ENCODE results near the gene TRIM7.
"Not testable (repeated sequence)": the region's sequence is repeated elsewhere in the genome, so short reads cannot be mapped to it uniquely, and the experiment has no call there.

Gene TRIM7

DNA sequence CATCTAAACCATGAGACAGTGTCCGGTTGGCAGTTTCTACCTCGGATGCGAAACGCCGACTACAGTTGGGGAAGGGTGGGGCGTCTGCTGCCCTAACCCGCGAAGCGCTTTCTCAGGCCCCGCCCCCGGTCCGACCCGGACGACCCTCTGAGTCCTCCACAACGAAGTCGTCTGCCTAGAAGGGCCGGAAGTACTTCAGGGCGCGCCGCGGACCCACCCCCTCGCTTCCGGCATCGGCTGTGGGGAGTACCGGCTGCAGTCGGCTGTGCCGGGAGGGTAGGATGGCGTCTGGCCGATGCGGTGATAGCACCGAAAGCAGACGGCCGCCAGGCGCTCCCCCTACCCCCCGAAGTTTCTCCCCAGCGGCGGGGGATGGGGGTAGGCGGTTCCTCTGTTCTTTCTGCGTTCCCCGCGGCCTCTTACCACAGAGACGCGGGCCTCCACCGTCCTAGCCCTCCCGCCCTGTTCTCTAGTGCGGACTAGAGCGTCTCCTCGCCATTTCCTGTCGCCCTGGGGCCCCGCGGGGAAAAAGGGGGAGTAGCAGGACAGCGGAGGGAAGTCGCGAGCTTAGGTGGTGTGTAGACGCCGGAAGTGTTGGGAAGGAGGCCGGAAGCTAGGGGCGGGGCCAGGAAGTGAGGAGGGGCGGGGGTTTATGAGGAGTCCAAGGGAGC lies 18.2 kb upstream of the TRIM7 start, which contains the start of gene TRIM41:
TRIM41 (plus strand) TSS at position 224 of the 671 bp plus-strand sequence. CDS start 719 bp downstream, outside the sequence.
- peaks cover 11% of the 10 kb centered on the region for H3K36me3 Mint-ChIP-seq (ENCODE audit: low read depth)
- H3K9me3 Mint-ChIP-seq: no peaks in the 10 kb centered on the region
- peak within 1 kb of the TSS; percentile 98 for H3K4me3 Mint-ChIP-seq
- H3K4me1 Mint-ChIP-seq (ENCODE audit: low read depth): peaks cover 48% of the 10 kb centered on the region
- H3K27ac Mint-ChIP-seq: peak within 1 kb of the TSS; percentile 96
- DNase-seq (ENCODE audit: low spot score): peak; percentile 98
- peaks cover 6% of the 10 kb centered on the region for H3K27me3 Mint-ChIP-seq (ENCODE audit: low read depth)

DNA sequence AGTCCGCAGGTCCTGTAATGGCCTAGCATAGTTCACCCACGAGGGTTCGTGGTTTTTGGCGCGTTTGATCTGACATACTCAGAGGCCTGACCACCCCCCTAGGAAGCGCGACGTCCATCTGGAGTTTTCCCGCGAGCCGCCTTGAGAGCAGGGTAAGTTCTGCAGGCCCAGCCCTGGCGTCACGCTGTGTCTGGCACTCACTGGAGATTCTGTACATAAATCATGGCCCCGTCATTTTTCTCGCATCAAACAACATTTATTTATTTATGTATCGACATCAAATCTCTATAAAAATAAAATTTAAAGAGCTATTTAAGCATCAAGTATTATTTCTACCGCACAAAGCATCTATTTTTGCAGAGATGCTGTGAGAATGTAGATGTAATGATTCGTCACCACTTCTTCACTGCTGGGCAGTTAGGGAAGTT lies 17.6 kb upstream of the TRIM7 start:
- peaks cover 53% of the 10 kb centered on the region for H3K4me1 Mint-ChIP-seq (ENCODE audit: low read depth)
- H3K36me3 Mint-ChIP-seq (ENCODE audit: low read depth): peaks cover 11% of the 10 kb centered on the region
- H3K27ac Mint-ChIP-seq: peak overlapping the region; percentile 96
- H3K9me3 Mint-ChIP-seq: no peaks in the 10 kb centered on the region
- peaks cover 6% of the 10 kb centered on the region for H3K27me3 Mint-ChIP-seq (ENCODE audit: low read depth)
- peak overlapping the region; percentile 98 for H3K4me3 Mint-ChIP-seq
- no peak for DNase-seq (ENCODE audit: low spot score)

DNA sequence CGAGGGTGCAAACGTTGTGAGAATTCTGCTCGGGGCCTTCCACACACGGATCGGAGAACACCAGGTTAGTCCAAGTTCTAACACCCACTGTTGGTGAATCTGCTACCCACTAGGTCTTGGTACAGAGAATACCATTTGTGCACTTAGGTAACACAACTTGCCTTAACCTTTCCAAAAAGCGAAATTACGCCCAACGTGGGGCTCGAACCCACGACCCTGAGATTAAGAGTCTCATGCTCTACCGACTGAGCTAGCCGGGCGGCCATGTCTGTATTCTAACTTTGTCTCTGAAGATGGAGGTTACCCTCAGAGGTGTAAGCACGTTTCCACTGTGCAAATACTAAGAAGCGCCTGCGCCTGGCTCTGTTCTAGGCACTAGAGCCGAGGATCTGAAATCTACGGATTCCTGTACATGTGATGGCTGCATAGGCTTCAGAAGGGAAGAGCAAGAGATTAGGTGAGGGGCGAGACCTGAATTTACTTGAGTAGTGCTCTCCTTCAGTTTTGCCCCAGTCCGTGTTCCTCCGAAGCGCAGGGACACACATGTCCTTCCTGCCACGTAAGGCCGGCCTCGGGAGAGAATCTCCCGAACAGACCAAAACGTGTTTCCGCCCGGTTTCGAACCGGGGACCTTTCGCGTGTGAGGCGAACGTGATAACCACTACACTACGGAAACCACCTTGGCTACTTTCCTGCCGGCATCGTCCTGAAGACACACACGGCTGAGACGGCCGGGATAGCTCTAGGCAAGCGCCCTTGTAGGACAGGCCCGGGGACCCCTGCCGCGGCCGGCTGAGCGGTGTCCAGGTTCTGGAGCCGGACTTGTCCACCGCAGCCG lies 17.0 kb upstream of the TRIM7 start:
- DNase-seq (ENCODE audit: low spot score): peak; percentile 94
- peaks cover 6% of the 10 kb centered on the region for H3K27me3 Mint-ChIP-seq (ENCODE audit: low read depth)
- H3K4me3 Mint-ChIP-seq: peak overlapping the region; percentile 98
- peaks cover 56% of the 10 kb centered on the region for H3K4me1 Mint-ChIP-seq (ENCODE audit: low read depth)
- H3K9me3 Mint-ChIP-seq: no peaks in the 10 kb centered on the region
- peak overlapping the region; percentile 96 for H3K27ac Mint-ChIP-seq
- peaks cover 11% of the 10 kb centered on the region for H3K36me3 Mint-ChIP-seq (ENCODE audit: low read depth)

DNA sequence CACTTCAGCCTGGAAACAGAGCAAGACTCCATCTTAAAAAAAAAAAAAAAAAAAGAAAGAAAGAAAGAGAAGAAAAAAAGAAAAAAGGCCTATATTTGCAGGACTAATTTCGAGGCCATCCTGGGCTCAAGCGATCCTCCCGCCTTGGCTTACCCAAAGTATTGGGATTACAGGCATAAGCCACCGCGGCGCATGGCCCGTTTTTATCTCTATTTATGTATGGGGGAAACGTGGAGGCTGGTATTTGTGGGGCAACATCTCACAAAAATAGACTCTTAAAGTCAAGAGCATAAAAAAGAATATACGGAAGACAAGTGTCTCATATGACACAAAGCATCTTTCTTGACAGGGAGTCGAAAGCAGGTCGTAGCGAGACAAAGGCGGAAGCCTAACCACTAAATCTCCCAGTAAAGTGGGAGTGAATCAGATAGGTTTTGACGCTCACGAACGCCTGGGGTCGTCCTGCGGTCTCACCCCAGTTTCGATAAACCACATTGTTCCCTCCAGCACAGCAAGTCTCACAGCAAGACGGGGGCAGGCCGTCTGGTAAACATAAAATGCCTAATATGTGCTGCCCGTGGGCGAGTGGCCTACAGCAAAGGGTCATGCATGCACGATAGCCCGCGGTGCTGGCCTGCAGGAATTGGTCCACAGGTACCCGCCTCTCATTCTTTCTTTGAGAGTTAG lies 16.3 kb upstream of the TRIM7 start:
- no peaks in the 10 kb centered on the region for H3K9me3 Mint-ChIP-seq
- peaks cover 59% of the 10 kb centered on the region for H3K4me1 Mint-ChIP-seq (ENCODE audit: low read depth)
- peak; percentile 69 for DNase-seq (ENCODE audit: low spot score)
- peaks cover 11% of the 10 kb centered on the region for H3K36me3 Mint-ChIP-seq (ENCODE audit: low read depth)
- H3K4me3 Mint-ChIP-seq: peak overlapping the region; percentile 98
- H3K27me3 Mint-ChIP-seq (ENCODE audit: low read depth): peaks cover 6% of the 10 kb centered on the region
- peak overlapping the region; percentile 96 for H3K27ac Mint-ChIP-seq

DNA sequence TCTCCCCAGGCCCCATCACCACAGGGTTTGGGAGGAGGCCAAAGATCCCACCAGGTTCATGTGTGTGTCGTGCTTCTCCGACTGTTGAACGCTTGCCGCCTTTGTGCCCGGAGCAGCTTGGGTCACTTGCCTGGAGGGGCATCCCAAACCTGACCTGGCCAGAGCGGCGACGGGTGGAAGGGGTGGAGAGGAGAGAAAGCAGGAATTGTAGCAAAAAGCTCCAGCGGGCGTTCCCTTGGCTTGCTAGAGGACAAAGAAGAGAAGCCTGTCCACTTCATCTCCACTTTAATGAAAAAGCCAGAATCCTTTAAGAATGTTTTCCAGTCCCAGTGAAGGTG lies 15.2 kb upstream of the TRIM7 start:
- Mint-ChIP-seq H3K36me3 (ENCODE audit: low read depth) (peaks cover 8% of the 10 kb centered on the region), H3K4me3 (peak overlapping the region; percentile 54), H3K27me3 (ENCODE audit: low read depth) (peaks cover 6% of the 10 kb centered on the region), H3K9me3 (no peaks in the 10 kb centered on the region), H3K27ac (no peak overlapping the region), H3K4me1 (ENCODE audit: low read depth) (peaks cover 56% of the 10 kb centered on the region)
- no peak for DNase-seq (ENCODE audit: low spot score)

DNA sequence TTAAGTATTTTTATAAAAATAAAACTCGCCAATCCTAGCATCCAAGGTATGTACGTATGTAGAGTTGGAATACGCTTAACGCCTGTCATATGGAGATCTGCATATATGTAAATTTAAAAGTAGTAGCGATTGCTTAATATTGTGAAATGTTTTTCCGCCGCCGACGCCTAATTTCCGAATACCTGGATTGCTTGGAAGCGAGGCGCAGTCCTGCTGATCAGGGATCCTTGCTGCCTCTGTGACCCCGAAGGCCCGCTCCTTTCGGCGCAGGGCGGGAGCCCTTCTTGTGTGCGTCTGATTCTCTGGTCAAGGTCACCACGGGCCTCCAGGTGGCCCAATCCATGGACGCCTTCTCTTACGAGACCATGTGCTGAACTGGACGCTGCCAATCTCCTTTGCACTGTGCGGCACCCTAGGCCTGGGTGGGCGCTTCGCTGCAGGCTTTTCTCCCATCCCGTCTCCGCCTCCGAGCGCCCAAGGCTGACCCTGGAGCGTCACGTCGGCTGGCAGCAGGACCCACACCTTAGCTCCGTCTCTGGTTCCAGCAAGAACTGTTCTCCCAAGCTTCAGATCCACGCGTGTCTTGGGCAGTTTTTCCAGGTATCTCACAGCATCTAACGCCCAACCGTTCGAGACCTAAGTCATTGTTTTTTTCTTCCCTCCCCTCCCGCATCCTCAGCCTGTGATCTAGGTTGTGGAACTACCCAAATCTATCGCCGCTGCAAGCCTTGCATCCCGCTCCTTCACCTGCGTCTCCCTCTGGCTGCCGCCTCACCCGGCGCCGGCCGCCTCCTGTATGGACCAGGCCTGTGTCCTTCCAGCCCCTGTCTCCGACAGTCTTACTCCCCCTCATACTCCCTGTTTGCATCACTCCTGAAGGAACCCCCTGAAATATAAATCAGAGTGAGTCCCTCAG lies 14.5 kb upstream of the TRIM7 start:
- H3K27me3 Mint-ChIP-seq (ENCODE audit: low read depth): peaks cover 6% of the 10 kb centered on the region
- no peak for DNase-seq (ENCODE audit: low spot score)
- peak overlapping the region; percentile 60 for H3K27ac Mint-ChIP-seq
- peaks cover 5% of the 10 kb centered on the region for H3K36me3 Mint-ChIP-seq (ENCODE audit: low read depth)
- H3K4me1 Mint-ChIP-seq (ENCODE audit: low read depth): peaks cover 52% of the 10 kb centered on the region
- H3K9me3 Mint-ChIP-seq: no peaks in the 10 kb centered on the region
- peak overlapping the region; percentile 54 for H3K4me3 Mint-ChIP-seq

DNA sequence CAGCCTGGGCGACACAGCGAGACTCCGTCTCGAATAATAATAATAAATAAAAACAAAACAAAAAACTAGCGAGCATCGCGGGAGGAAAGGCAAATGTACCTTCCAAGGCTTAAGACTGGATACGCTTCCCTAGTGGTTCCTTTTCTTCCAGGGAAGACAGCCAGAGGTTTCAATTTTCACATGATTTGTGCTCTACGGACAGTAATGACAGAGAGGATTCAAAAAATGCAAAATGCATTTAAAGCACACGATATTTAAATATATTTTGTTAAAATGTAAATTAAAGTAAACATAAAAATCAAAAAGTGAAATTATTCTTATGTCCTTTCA lies 13.8 kb upstream of the TRIM7 start:
- H3K4me1 Mint-ChIP-seq (ENCODE audit: low read depth): peaks cover 45% of the 10 kb centered on the region
- H3K4me3 Mint-ChIP-seq: peak overlapping the region; percentile 84
- no peaks in the 10 kb centered on the region for H3K9me3 Mint-ChIP-seq
- peaks cover 3% of the 10 kb centered on the region for H3K36me3 Mint-ChIP-seq (ENCODE audit: low read depth)
- DNase-seq (ENCODE audit: low spot score): no peak
- peak overlapping the region; percentile 91 for H3K27ac Mint-ChIP-seq
- peaks cover 6% of the 10 kb centered on the region for H3K27me3 Mint-ChIP-seq (ENCODE audit: low read depth)

DNA sequence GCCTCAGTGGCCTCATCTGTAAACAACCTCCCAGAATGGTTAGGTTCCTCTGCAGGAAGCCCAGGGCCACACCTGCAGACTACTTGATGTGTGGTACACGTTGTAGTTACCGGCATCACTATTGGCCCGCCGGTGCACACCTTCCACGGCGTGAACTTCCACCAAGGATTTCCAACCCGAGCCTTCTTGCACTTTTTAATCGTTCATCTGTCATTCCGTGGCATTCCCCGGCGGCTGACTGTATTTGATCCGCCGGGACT lies 12.7 kb upstream of the TRIM7 start:
- peak overlapping the region; percentile 84 for H3K4me3 Mint-ChIP-seq
- peak; percentile 43 for DNase-seq (ENCODE audit: low spot score)
- peaks cover 43% of the 10 kb centered on the region for H3K4me1 Mint-ChIP-seq (ENCODE audit: low read depth)
- peak overlapping the region; percentile 91 for H3K27ac Mint-ChIP-seq
- peaks cover 2% of the 10 kb centered on the region for H3K36me3 Mint-ChIP-seq (ENCODE audit: low read depth)
- H3K9me3 Mint-ChIP-seq: no peaks in the 10 kb centered on the region
- H3K27me3 Mint-ChIP-seq (ENCODE audit: low read depth): peaks cover 6% of the 10 kb centered on the region

DNA sequence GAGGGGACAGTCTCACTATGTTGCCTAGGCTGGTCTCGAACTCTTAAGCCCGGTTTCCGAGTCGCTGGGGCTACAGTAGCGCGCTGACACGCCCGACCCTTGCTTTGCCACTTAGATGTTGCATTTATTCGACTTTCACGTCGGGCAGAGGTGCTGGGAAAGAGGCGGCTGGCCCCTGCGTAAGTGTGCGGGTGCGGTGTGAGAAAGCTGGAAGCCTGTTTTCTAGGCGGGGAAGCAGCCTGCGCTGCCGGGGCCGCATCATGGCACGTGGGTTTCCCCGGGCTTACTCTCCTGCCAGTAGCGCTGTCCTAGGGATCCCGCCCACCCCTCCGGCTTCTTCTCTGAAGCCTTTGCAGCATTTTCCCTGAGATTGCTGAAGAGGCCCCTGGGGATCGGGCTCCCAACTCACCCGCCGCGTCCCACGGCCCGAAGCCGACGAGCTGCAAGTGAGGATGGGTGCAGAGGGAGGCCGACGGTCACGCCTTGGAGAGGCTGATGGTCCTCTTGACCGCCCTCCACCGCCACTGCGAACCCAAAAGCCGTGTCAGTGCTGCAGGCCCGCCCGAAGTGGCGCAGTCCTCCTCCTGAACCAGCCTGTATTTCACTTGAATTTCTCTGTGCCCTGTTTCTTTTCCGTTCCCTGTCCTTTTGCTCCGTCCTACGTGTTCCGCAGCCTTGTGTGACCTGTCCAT lies 12.3 kb upstream of the TRIM7 start:
- peaks cover 39% of the 10 kb centered on the region for H3K4me1 Mint-ChIP-seq (ENCODE audit: low read depth)
- no peaks in the 10 kb centered on the region for H3K9me3 Mint-ChIP-seq
- H3K36me3 Mint-ChIP-seq (ENCODE audit: low read depth): peaks cover 1% of the 10 kb centered on the region
- H3K4me3 Mint-ChIP-seq: peak overlapping the region; percentile 84
- H3K27me3 Mint-ChIP-seq (ENCODE audit: low read depth): peaks cover 5% of the 10 kb centered on the region
- peak overlapping the region; percentile 91 for H3K27ac Mint-ChIP-seq
- DNase-seq (ENCODE audit: low spot score): peak; percentile 60

DNA sequence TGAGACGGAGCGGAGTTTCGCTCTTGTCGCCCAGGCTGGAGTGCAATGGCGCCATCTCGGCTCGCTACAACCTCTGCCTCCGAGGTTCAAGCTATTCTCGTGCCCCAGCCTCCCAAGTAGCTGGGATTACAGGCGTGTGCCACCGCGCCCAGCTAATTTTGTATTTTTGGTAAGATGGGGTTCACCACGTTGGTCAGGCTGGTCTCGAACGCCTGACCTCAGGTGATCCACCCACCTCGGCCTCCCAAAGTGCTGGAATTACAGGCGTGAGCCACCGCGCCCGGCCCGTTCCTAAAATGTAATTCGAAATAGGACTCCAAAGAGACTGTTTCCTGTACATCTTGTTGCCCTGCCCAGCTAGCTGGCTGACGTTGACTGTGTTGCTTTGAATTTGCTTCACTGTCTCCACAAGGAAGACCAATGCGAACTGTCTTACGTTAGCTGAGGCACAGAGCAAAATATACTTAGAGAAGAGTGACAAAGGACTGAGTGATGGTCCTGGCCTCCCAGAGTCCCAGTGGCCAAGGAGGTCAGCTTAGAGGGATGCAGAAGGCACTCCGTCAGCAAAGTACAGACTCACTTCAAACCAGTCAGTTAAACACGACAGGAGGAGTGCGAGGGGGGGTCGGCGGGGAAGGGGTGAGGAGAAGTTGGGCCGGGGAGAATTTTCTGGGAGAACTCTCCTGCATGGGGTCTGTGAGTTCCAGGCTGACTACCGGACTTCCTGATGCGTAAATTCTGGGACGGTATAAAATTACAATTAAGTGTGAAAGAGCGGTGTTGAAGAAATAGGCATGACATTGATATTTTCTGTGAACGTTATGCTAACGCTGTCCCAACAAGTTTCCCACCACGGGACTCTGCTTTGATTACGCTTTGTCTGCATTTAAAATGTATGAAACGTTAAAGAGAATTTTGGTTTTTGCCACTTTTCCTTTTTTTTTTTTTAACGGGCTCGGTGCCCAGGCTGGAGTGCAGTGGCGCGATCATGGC lies 11.3 kb upstream of the TRIM7 start:
- Mint-ChIP-seq H3K27ac (peak overlapping the region; percentile 90), H3K4me1 (ENCODE audit: low read depth) (peaks cover 32% of the 10 kb centered on the region), H3K27me3 (ENCODE audit: low read depth) (no peaks in the 10 kb centered on the region), H3K4me3 (peak overlapping the region; percentile 98), H3K9me3 (no peaks in the 10 kb centered on the region), H3K36me3 (ENCODE audit: low read depth) (no peaks in the 10 kb centered on the region)
- peak; percentile 28 for DNase-seq (ENCODE audit: low spot score)

DNA sequence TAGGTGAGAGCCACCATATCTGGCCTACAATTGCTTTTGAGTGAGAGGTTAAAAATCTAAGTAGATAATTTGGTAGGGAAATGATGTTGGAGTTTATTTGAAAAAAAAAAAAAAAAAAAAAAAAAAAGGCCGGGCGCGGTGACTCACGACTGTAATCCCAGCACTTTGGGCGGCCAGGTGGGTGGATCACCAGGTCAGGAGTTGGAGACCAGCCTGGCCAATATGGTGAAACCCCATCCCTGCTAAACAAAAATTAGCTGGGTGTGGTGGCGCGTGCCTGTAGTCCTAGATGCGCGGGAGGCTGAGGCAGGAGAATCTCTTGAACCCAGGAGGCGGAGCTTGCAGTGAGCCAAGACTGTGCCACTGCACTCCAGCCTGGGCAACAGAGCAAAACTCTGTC lies 9.3 kb upstream of the TRIM7 start:
- not testable (repeated sequence) for H3K9me3 Mint-ChIP-seq; H3K4me3 Mint-ChIP-seq; H3K36me3 Mint-ChIP-seq (ENCODE audit: low read depth); H3K27me3 Mint-ChIP-seq (ENCODE audit: low read depth); DNase-seq (ENCODE audit: low spot score)
- peaks cover 22% of the 10 kb centered on the region for H3K4me1 Mint-ChIP-seq (ENCODE audit: low read depth)
- H3K27ac Mint-ChIP-seq: peak overlapping the region; percentile 18

DNA sequence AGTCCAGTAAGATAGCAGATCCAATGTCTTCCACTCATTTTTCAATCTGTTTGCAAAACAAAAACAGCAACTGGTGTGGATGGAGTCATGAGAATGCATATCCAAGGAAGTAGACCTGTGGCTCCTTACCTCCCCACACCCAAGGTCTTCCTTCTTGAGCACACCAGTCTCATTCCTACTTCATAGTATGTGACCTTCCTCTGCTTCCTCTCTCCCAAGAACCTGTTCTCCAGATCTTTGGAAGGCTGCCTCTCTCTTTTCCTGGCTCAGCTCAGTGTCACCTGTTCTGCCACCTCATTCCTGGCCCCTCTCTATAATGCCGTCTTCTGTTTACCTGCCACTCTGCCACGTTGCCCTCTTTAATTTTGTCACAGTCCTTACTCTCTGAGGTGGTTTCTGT lies 7.9 kb upstream of the TRIM7 start:
- Mint-ChIP-seq H3K9me3 (no peaks in the 10 kb centered on the region), H3K4me1 (ENCODE audit: low read depth) (peaks cover 23% of the 10 kb centered on the region), H3K27ac (no peak overlapping the region), H3K27me3 (ENCODE audit: low read depth) (no peaks in the 10 kb centered on the region), H3K36me3 (ENCODE audit: low read depth) (no peaks in the 10 kb centered on the region), H3K4me3 (no peak overlapping the region)
- no peak for DNase-seq (ENCODE audit: low spot score)
